Measurements from ENCODE around the gene PUS1. TPM values are rescaled to one million over a fixed set of nuclear protein-coding genes. Genes with fewer than 3 reads are reported as not detected.

Gene PUS1
- total and polyA plus RNA-seq, 2 of the 8 experiments (the other 6 are each of a cell fraction or from before 2014, with no cell fraction given) = 48.1 to 81.2 TPM

DNA sequence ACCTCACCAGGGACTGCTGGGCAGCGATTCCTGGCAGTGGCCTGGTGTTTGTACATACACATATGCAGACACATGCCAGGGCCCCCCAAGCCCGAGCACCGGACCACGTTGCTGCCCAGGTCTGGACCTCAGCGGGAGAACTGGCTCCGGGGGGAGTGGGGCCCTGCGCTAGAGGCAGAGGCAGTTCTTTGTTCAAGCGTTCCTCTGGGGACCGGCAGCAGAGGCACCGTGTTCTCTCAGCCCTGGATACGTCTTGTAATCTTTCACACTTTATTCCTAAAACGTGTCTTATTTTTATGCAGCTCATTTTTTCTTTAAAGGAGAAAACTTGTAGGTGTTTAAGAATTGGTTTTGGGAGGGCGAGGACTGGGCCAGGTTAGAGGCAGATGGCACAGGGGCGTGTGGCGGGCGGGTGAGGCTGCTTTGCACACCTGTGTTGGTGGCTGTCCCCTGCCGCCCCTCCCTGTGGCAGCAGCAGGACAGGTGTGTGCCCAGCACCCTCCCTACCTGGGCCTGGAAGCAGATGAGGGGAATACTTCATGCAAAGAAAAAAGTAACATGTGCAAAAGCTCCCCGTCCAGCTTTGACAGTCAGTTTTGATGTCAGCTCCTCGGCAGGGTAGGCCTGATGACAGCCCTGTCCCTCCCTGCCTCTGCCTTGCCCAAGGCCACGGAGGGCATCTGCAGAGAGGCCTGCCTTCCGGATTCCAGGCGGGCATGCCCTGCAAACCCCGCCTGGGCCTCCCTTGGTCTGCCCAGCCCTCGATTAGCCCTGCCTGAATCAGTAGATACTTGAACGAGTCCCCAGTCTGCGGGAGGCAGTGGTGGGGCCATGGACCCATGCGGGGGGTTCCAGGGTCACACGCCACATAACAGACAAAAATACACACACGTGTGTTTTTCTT lies 7.0 kb upstream of the PUS1 start (continued):
- TF ChIP-seq, protein P1, sequence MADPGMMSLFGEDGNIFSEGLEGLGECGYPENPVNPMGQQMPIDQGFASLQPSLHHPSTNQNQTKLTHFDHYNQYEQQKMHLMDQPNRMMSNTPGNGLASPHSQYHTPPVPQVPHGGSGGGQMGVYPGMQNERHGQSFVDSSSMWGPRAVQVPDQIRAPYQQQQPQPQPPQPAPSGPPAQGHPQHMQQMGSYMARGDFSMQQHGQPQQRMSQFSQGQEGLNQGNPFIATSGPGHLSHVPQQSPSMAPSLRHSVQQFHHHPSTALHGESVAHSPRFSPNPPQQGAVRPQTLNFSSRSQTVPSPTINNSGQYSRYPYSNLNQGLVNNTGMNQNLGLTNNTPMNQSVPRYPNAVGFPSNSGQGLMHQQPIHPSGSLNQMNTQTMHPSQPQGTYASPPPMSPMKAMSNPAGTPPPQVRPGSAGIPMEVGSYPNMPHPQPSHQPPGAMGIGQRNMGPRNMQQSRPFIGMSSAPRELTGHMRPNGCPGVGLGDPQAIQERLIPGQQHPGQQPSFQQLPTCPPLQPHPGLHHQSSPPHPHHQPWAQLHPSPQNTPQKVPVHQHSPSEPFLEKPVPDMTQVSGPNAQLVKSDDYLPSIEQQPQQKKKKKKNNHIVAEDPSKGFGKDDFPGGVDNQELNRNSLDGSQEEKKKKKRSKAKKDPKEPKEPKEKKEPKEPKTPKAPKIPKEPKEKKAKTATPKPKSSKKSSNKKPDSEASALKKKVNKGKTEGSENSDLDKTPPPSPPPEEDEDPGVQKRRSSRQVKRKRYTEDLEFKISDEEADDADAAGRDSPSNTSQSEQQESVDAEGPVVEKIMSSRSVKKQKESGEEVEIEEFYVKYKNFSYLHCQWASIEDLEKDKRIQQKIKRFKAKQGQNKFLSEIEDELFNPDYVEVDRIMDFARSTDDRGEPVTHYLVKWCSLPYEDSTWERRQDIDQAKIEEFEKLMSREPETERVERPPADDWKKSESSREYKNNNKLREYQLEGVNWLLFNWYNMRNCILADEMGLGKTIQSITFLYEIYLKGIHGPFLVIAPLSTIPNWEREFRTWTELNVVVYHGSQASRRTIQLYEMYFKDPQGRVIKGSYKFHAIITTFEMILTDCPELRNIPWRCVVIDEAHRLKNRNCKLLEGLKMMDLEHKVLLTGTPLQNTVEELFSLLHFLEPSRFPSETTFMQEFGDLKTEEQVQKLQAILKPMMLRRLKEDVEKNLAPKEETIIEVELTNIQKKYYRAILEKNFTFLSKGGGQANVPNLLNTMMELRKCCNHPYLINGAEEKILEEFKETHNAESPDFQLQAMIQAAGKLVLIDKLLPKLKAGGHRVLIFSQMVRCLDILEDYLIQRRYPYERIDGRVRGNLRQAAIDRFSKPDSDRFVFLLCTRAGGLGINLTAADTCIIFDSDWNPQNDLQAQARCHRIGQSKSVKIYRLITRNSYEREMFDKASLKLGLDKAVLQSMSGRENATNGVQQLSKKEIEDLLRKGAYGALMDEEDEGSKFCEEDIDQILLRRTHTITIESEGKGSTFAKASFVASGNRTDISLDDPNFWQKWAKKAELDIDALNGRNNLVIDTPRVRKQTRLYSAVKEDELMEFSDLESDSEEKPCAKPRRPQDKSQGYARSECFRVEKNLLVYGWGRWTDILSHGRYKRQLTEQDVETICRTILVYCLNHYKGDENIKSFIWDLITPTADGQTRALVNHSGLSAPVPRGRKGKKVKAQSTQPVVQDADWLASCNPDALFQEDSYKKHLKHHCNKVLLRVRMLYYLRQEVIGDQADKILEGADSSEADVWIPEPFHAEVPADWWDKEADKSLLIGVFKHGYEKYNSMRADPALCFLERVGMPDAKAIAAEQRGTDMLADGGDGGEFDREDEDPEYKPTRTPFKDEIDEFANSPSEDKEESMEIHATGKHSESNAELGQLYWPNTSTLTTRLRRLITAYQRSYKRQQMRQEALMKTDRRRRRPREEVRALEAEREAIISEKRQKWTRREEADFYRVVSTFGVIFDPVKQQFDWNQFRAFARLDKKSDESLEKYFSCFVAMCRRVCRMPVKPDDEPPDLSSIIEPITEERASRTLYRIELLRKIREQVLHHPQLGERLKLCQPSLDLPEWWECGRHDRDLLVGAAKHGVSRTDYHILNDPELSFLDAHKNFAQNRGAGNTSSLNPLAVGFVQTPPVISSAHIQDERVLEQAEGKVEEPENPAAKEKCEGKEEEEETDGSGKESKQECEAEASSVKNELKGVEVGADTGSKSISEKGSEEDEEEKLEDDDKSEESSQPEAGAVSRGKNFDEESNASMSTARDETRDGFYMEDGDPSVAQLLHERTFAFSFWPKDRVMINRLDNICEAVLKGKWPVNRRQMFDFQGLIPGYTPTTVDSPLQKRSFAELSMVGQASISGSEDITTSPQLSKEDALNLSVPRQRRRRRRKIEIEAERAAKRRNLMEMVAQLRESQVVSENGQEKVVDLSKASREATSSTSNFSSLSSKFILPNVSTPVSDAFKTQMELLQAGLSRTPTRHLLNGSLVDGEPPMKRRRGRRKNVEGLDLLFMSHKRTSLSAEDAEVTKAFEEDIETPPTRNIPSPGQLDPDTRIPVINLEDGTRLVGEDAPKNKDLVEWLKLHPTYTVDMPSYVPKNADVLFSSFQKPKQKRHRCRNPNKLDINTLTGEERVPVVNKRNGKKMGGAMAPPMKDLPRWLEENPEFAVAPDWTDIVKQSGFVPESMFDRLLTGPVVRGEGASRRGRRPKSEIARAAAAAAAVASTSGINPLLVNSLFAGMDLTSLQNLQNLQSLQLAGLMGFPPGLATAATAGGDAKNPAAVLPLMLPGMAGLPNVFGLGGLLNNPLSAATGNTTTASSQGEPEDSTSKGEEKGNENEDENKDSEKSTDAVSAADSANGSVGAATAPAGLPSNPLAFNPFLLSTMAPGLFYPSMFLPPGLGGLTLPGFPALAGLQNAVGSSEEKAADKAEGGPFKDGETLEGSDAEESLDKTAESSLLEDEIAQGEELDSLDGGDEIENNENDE (IDR thresholded peaks at IDR 0.05; ENCODE audit: insufficient replicate concordance, low read length) = no peak
- TF ChIP-seq RFX5 (IDR thresholded peaks at IDR 0.05; ENCODE audit: borderline replicate concordance, low read depth, low read length) (no peak), GTF2F1 (IDR thresholded peaks at IDR 0.05; ENCODE audit: borderline replicate concordance, low read depth, low read length) (no peak), FOSL1 (IDR thresholded peaks at IDR 0.05; ENCODE audit: insufficient read depth, low read depth, low read length) (no peak), SAP30 (IDR thresholded peaks at IDR 0.05; ENCODE audit: insufficient read depth, insufficient replicate concordance, low read length) (no peak), TEAD4 (IDR thresholded peaks at IDR 0.05; ENCODE audit: low read depth, low read length) (no peak), KDM5A (IDR thresholded peaks at IDR 0.05; ENCODE audit: low read length) (no peak), EP300 (IDR thresholded peaks at IDR 0.05; ENCODE audit: borderline replicate concordance in 1 of 2, low read depth in 2 of 2, low read length in 2 of 2) (no peak)
